DOHH2 (cell line): ENCODE results near the gene ZNF557.

Source experiments
- CTCF ChIP-seq: fragments of 200-600 bp; sonication (generic); IDR thresholded peaks from one replicate; pipeline ENCODE4 v1.5.1; 2014; ENCODE audit warnings: antibody characterized with exemption, mild to moderate bottlenecking, low read depth, low read length; ENCODE audit not compliant: poor library complexity, severe bottlenecking
- EZH2phosphoT487 ChIP-seq: fragments of 200-600 bp; sonication (generic); IDR thresholded peaks from 2 replicates; pipeline ENCODE4 v1.6.1; 2017; ENCODE audit warnings: borderline replicate concordance, mild to moderate bottlenecking, antibody characterized with exemption, low read length, moderate library complexity, mixed read lengths

GRCh38 chr19:7069042-7069903 is at the start of gene ZNF557:
- no peak for TF ChIP-seq CTCF
- TF ChIP-seq EZH2phosphoT487 = no peak
